Fibroblast of lung (primary cell): ENCODE data around the gene RPL13A.

Source experiments
- EZH2 ChIP-seq: IDR thresholded peaks from 2 replicates; pipeline ENCODE4 v1.5.1; 2012; ENCODE audit warnings: low read length, control low read depth, mild to moderate bottlenecking; ENCODE audit errors: missing control alignments
- TF ChIP-seq, protein P1 (sequence below), 2 donors: IDR thresholded peaks in 1 of 2; conservative IDR thresholded peaks in 1 of 2; 1 replicate in 1 of 2; 2 replicates in 1 of 2; pipeline ENCODE4 v1.5.1; 2011 to 2012; ENCODE audit warnings: low read length in 2 of 2, control low read depth in 1 of 2, inconsistent platforms in 1 of 2, low read depth in 1 of 2, mild to moderate bottlenecking in 1 of 2

- TF ChIP-seq, protein P1, sequence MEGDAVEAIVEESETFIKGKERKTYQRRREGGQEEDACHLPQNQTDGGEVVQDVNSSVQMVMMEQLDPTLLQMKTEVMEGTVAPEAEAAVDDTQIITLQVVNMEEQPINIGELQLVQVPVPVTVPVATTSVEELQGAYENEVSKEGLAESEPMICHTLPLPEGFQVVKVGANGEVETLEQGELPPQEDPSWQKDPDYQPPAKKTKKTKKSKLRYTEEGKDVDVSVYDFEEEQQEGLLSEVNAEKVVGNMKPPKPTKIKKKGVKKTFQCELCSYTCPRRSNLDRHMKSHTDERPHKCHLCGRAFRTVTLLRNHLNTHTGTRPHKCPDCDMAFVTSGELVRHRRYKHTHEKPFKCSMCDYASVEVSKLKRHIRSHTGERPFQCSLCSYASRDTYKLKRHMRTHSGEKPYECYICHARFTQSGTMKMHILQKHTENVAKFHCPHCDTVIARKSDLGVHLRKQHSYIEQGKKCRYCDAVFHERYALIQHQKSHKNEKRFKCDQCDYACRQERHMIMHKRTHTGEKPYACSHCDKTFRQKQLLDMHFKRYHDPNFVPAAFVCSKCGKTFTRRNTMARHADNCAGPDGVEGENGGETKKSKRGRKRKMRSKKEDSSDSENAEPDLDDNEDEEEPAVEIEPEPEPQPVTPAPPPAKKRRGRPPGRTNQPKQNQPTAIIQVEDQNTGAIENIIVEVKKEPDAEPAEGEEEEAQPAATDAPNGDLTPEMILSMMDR (conservative IDR thresholded peaks at IDR 0.05 in 1 of 2, IDR thresholded peaks at IDR 0.05 in 1 of 2; ENCODE audit: low read depth in 1 of 2, low read length in 2 of 2) = no peak
- TF ChIP-seq EZH2 = no peak
Measured at GRCh38 chr19:49465371-49465770, 22.0 kb upstream of the RPL13A start.
